CD4-positive, alpha-beta T cell treated with Interleukin-6 at 100 ng/mL for 8 hours (primary cell): Measurements from ENCODE around the gene ADORA2B.
"Not testable (repeated sequence)": the region's sequence is repeated elsewhere in the genome, so short reads cannot be mapped to it uniquely, and the experiment has no call there.

Source experiments
- DNase-seq: peaks from one replicate; pipeline ENCODE4 v3.0.0-alpha.2; 2020; ENCODE audit warnings: mixed read lengths, low spot score

Gene ADORA2B

DNA sequence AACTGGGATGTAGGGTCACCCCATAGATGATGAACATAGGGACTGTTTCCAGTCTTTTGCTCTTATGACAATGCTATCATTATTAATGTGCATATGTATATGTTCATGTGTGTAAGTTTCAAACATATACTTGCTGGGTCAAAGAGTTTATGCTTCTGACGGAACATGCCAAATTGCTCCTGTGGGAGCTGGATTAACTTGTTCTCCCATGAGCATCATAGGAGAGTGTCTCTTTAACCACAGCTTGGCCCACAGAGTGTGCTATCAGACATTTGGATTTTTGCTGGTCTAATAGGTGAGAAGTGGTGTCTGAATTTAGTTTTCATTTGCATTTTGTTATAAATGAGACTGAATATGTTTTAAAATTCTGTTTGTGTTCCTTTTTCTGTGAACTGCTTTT, 22.3 kb upstream of the ADORA2B start:
- DNase-seq = no peak

DNA sequence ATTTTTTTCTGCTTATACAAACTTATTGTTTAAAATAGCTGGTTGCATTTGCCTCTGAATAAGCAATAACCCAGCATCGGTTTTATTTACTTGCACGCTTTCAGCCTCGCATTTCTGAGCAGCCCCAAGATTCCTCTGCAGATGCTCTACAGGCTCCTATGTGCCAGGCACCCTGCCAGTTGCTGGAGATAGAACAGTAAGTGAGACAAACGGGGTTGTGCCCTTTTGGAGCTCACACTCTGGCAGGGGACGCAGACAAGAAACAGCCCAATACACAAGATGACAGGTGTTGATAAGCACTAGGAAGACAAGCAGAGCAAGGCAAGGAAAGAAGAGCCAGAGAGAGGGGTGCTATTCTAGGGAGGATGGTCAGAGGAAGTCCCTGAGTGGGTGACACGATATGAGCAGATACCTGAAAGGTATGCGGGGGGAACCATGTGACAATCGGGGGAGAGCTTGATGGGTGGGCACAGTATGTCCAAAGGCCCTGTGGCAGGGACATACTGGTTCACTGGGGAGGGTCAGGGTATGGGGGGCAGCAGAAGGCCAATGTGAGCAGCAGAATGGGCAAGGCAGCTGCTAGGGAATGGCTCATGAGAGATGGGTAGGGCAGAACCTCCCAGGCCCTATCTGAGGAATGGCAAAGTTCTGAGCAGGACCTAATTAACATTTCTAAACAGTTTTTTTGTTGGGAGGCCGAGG, 18.7 kb upstream of the ADORA2B start:
- DNase-seq = no peak

DNA sequence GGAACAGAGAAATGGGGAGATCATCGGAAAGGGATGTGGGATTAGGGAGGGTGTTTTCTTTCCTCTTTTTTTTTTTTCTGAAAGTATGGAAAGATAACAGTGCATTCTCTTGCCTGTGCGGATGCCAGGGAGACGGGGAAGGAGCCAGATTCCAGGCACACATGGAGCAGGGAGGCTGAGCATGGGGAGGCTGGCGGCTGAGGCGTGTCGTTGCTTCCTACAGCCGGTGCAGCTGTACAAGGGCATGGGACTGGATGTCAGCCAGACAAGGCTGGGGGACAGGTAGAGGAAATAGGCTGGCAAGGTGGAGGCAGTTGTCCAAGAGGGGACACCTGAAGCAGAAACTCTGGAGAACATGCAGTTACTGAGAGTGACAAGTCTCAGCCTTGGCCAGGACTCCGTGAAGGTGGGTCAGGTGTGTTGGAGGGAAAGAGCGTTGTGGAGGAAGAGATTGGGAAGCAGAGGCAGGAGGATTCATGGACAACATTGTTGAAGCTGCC, 16.6 kb upstream of the ADORA2B start:
- no peak for DNase-seq

DNA sequence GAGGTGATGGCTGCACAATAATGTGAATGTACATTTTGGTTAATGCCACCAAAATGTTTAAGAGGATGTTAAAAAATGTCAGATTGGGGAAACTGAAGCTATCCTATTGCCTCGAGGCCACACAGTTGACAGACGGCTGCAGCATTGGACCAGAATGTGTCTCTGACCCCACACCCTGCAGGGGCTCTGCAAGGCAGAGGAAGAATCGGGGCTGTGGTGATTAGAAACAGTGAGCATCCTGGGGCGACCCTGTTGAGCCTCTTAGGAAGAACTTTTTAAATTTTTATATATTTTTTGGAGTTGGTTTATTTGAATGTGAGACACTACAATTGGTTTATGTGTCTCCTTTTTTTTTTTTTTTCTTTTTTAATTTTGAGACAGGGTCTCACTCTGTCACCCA, 15.0 kb upstream of the ADORA2B start:
- no peak for DNase-seq

DNA sequence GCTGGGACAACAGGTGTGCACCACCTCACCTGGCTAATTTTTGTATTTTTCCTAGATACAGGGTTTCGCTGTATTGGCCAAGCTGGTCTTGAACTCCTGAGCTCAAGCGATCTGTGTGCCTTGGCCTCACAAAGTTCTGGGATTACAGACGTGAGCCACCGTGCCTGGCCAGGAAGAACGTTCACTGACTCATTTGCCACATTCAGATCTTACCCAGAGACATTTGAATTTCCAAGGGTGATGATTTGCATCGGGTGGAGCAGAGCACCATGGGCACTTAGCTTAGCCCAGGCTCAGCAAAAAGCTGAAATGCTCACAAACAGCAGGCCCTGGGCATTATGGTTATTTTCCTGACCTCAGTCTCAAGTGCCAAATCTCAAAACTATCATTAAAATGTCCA, 14.5 kb upstream of the ADORA2B start:
- no peak for DNase-seq

DNA sequence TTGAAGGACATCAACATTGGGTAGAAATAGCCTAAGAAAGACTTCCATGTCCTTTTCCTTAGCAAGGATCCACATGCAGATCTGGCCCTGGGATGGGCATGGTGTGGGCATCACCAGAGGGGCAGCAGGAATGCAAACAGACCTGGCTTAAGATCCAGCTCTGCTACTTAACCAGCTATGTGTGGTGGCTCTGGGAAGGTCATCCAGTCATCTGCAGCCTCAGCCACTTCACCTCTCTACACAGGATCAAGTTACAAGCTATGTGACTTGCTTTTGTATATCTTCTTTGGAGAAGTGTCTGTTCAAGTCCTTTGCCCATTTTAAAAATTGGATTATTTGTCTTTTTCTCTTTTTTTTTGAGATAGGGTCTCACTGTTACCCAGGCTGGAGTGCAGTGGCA, 13.5 kb upstream of the ADORA2B start:
- DNase-seq = no peak

DNA sequence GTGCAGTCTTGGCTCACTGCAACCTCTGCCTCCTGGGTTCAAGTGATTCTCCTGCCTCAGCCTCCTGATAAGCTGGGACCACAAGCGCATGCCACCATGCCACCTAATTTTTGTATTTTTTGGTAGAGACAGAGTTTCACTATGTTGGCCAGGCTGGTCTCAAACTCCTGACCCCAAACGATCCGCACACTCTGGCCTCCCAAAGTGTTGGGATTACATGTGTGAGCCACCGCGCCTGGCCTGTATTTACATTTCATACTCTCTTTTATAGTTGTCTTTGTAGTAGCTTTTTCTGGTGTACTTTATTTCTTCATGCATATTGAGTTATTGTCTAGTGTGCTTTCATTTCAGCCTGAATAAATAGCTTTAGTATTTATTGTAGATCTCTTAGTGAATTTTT, 10.1 kb upstream of the ADORA2B start:
- no peak for DNase-seq

DNA sequence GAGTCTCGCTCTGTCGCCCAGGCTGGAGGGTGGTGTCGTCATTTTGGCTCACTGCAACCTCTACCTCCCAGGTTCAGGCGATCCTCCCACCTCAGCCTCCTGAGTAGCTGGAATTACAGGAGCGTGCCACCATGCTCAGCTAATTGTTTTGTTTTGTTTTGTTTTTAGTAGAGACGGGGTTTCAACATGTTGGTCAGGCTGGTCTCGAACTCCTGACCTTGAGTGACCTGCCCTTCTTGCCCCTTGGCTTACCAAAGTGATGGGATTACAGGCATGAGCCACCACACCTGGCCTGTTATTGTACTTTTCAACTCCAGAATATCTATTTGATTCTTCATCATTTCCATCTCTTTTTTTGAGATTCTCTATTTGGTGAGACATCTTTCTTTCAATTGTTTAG, 9.0 kb upstream of the ADORA2B start:
- no peak for DNase-seq

DNA sequence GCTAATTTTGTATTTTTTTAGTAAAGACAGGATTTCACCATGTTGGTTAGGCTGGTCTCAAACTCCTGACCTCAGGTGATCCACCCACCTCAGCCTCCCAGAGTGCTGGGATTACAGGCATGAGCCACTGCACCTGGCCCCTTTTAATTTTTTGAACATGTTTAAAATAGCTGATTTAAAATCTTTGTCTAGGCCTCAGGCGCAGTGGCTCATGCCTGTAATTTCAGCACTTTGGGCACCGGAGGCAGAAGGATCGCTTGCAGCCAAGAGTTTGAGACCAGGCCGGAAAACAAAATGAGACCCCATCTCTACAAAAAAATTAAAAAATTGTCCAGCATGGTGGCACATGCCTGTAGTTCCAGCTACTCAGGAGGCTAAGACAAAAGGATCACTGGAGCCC, 8.4 kb upstream of the ADORA2B start:
- not testable (repeated sequence) for DNase-seq

DNA sequence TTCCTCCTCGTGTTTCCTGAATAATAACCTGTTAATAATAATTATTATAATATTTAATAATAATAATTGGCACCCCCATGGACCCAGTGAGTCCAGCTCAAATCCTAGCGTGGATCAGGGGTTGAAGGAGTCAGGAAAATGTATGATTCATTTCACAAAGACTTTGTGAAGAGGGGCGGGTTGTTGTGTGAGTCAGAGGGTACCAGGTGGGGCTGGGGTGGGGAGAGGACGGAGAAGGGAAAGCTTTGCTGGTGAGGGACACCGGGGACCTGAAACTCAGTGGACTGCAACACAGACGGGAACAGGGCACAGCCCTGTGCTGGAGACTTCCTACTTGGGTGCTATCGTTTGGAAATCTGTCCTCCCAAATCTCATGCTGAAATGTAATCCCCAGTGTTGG, 3.1 kb upstream of the ADORA2B start:
- no peak for DNase-seq

DNA sequence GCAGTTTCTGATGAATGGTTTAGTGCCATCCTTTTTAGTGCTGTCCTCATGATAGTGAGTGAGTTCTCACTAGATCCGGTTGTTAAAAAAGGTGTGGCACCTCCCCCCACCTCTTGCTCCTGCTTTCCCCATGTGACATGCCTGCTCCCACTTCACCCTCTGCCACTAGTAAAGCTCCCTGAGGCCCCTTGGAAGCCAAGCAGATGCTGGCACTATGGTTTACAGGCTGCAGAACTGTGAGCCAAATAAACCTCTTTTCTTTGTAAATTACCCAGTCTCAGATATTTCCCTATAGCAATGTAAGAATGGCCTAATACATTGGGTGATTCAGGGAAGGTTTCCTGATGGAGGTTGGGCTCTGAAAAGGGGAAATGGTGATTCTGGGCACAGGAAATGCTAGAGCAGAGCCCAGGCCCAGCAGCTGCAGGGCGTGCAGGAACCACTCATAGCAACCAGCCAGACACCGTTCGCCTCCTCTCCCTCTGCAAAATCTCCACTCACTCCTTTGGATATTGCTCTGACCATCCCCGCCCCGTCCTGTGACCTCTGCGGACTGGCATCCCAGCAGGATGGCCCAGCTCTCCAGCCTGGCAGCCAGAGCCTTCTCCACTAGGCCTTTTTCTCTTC, 2.6 kb upstream of the ADORA2B start:
- DNase-seq = no peak

DNA sequence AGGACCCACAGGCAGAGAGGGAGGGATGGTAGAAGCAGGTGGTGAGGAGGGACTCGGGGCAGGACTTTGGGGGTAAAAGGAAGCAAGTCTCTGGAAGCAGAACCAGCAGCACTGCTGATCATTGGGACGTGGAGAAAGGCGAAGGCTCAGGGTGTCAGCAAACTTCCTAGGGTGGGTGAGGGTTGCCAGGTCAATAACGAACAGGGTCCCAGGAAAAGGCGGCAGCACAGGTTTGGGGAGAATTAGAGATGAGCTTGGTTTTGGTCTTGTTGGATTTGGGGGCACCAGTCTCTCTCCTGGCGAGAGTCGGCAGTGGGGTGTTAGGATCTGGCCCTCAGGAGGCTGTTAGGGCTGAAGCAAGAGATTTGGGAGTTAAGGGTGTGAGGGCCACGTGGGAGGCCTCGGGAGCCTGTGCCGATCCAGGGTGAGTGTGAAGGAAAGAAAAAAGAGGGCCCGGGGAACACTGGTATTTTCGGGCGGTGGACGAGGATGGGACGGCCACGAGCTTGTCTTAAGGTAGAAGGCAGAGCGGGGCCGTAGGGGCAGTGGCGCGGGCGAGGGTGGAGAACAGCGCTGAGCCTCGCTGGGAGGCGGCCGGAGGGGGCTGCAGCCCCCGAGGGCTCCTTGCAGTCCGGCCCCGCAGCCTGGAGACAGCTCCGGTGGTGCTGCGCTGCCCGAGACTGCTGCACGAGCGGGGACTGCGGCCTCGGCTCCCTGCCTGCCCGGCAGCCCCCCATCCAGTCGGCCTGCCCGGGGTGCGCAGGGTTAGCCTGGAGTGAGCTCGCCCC, 765 bp upstream of the ADORA2B start:
- no peak for DNase-seq

DNA sequence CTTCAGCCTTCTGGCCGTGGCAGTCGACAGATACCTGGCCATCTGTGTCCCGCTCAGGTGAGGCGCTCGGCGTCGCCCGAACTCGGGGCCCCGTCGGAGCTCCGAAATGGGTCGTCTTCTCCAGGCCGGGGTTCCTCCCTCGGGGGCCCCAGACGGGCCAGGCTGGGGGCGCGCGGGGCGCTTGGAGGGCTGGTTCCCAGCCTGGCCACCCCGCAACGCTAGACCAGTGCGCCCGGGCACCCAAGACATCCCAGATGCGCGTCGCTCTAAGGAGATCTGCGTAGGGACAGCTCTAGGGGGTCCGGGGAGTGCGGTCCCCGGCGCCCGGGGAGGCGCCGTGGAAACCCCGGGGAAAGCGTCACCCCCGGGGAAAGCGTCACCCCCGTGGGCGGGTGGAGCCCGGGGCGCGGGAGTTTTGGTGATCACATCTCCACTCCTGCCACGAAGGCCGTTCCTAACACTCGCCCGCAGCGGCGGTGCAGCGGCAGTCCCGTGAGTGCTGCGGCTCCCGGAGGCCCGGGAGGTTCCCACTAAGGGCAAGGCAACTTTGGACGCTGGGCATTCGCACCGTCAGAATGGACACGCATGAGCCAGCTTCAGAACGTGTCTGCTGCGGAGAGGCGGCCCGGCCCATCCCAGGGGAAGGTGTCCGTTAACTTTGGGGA, 729 bp downstream of the ADORA2B start:
- DNase-seq = no peak

DNA sequence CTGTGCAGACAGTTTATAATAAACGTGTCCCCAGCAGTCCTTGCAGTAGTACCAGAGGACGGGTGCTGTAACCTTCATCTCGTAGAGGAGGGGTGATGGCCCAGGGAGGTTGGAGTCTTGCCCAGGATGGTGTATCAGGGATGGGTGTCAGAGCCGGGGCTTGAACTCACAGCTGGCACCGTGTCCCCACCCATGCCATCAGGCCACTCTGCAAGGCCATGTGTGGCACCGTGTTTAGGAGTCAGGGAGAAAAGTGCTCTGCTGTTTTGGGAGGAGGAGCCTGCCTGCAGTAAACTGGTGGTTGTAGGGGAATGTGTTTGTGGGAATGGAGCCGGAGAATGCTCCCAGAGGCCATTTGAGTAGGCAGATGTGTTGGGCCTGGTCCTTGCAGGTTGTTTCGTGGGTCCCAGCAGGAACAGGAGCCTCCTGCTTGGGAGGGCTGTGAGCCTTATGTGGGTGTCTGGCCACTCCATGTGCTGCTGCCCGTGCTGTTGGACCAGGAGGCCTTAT, 1.7 kb downstream of the ADORA2B start:
- DNase-seq = no peak

DNA sequence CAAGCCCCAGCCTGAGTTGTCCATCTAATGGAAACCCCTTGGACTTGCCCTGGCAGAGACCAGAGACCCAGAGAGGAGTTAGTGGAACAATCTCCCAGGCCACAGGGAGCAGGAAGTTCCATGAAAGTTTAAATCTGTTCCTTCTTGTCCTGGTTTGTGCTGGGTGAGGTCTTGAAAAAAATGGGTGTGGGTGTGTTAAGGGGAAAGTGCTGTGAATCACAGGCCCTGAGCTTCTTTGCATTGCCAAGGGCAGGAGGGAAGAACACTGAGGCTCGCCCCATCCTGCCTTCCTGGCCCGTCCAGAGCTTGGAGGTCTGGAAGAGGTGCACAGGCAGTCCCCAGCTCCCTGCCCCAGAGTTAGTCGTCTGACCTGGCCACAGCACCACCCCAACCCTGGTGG, 2.3 kb downstream of the ADORA2B start:
- DNase-seq = no peak

DNA sequence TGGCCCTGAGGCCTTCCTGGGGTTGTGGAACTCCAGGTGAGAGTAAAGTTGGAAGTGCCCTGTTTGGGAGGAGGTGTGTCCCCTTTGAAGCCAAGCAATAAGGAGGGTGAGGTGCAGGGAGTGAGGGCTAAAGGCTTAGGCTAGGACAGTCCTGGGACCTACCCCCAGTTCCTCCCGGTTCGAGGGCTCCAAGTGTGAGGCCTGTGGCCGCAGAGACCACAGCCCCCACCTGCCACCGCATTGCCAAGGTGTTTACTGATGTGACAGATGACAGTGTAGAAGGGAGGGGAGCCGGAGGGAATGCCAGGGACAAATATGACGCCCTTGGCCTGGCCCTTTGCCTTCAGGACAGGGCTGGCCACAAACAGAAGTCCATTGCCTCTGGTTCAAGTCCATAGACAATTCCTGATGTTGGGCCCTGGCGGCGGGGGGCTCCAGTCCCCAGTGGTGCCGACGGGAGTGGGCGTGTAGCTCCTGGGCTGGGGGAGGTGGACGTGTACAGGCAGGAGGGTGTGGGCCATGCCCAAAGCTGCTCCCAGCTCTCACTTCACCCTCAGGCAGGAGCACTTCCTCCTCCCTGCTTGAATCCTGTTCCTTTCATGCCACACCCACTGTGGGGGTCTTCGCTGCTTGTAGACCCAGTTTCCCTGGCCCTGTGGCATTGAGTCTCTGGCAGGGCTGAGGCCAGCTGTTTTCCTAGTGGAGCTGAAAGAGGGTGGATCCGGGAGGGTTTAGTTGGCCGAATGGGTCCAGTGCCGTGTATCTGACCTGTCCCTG, 3.2 kb downstream of the ADORA2B start:
- no peak for DNase-seq

DNA sequence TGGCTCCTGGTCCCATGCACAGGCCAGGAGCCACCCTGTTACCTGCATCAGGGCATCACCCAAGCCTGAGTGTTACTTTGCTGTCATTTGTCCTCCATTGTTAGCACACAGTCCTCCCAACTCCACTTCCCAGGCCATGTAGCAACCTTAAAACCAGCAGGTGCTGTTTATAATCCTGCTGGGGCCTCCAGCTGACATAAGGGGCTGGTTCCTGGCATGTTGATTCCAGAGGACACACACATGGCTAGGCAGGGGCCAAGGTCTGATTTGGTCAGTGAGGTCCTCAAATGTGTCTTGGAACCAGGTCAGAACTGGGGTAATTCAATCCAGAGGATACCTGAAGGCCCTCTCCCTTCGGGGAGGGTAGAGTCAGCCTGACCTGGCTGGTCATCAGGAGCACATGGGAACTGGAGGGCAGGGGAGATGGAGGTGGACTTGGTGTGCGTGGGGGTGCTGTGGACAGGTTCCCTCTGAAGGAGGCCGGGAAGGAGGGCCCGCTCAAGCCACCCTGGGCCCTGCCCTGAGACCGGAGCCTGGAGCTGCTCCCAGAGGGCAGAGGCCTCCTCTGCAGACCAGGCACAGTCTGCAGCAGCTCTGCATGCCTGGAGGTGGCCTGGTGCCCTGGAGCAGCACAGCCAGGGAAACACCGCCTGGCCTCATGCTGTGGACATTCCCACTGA, 6.6 kb downstream of the ADORA2B start:
- no peak for DNase-seq

DNA sequence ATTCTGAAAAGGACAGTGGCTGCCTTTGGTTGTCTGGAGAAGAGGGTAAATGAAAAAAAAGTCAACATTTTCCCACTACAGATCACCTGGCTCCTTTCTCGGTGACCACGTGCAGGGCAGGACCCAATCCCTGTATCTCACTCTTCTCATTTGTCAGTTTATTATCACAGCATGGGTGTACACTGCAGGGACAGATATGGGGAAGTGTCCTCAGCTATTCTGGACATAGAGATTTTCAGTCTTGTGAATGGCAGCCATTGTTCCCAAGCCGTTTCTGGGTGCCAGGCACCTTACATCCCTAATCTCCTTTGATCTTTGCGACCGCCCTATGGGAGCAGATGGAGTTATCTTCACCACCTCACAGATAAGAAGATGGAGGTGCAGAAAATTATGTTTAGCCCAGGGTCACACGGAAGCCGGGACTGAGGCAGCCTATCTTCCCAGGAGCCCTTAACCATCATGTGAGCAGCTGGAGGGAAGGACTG, 7.2 kb downstream of the ADORA2B start:
- no peak for DNase-seq

DNA sequence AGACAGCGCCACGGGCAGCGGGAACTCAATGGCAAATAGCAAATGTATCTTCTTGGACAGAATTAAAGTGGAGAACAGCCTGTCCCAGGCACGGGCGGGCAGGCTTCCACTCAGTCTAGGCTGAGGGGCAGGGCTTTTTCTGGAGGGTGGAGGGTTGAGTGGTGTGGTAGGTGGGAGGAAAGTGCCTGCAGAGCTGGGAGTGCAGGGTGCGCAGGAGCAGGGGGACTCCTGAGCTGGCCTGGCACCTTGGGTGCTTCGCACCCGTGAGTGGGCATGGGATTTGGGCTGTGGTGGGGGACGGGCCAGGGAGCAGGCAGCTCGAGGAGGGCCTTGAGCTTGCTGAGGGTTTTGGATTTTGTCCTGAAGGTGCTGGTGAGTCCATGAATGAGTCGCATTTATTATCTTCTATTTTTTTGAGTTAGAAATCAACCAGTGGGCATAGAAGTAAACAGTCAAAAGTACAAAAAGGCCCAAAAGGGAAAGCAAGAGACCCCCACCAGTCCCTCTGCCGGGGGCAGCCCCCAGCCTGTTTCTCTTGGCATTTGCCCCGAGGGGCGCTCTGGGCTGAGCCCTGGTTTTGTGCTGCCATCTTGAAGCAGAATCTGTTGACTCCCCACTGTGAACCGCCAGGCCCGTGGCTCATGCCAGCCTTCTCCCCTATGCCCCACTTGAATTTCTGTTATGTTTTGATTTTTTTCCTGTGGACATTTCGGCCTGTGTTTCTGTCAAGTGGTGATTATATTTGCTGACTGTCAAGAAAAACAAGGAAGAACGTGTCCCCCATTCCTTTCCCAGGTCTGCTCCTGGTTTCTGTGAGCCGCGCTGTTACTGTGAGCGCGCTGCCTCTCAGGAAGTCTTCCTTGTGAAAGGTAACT, 8.2 kb downstream of the ADORA2B start:
- no peak for DNase-seq

DNA sequence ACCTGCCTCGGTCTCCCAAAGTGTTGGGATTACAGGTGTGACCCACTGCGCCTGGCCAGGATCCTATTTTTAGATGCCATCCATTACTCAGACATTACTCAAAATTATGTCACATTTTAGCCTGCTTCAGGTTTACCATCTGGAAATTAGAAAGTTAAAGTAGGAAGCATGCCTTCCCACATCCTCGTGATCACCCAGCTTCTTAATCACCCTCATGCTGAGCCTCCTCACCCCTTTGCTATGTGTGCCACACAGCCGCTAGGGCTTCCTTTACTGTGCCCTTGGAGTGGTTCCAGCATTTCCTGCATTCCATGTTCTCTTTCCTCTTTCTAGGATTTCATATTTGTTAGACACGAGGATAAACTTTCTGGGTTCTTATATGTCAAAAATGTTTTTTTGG, 9.3 kb downstream of the ADORA2B start:
- DNase-seq = no peak
